ENCODE results near the gene CLDN7.
"Not testable (repeated sequence)": the region's sequence is repeated elsewhere in the genome, so short reads cannot be mapped to it uniquely, and the experiment has no call there.

Gene CLDN7

DNA sequence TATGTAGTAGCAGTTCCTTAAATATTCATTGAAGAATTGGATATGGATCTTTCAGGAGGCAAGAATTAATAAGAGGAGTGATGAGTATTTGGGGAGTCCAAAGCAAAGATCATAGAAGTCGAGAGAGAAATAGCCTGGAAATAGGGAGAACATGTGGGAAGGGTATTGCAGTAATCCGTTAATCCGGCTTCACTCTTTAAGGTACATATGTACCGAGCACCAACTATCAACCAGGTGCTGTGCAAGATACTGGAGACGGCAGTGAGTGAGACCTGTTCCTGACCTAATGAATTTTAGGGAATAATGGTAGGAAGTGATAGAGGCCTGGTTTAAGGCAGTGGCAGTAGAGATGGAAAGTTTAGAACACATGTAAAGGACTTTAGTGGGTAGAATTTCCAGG lies 9.2 kb downstream of the CLDN7 start:
- DNase-seq (ENCODE audit: low spot score), result no peak

DNA sequence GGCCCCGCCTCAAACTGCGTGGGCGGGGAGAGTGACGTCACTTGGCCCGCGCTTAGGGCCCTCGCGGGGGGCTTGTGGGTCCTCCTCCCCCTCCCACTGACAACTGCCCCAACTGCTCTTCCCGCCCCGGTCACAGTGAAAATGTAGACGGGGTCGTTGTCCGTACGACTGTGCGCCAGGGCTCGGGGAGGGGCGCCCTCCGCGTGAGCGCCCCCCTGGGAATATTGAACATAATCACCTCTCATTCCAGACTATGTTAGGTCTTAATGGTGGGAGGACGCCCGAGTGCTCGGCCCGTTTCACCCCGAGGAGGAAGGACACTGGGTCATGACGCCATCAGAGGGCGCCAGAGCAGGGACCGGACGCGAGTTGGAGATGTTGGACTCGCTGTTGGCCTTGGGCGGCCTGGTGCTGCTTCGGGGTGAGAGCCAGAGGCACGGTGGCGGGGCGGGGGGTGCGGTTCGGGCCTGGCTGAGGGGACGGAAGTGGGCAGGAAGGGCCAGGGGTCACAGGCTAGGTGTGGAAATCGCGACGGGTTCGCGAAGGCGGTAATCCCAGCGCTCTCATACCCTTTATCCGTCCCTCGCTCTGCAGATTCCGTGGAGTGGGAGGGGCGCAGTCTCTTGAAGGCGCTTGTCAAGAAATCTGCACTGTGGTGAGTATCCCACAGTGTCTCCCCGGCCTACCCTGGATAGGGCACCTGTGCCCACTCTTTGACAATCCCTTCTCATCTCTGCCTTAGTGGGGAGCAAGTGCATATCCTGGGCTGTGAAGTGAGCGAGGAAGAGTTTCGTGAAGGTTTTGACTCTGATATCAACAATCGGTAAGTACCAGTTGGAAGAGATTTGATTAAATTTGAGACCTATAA lies 9.9 kb downstream of the CLDN7 start, which contains the start of gene ELP5:
Gene ELP5, plus strand, starts transcription at position 40 of the 868 bp plus-strand sequence. Its CDS starts 336 bp downstream, at position 376.
- DNase-seq (ENCODE audit: low spot score), result peak; percentile 93

DNA sequence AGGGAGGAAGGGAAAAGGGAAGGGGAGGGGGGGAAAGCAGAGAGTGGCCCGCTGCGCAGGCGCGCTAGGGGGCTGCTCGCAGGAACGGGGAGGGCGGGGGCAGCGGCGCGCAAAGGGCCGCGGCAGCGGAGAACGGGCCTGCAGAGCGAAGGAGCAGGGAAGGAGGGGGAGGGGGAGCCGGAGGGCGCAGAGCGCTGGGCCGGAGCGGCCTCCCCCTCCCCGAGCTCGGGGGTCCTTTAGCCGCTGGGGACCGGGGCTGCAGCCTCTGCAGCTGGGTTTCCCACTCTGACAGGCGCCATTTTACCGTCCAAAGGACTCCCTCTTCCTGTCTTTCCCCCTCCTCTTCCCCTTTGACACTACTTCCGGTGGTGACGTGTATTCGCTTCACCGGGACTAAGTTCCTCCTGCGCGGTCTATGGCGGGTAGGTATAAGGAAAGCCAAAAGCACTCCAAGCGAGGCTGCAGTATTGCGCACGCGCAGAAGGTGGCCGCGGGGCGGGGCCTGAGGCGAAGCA lies 10.6 kb downstream of the CLDN7 start, which contains the start of gene CTDNEP1:
Gene CTDNEP1, minus strand, starts transcription at position 74 of the 515 bp plus-strand sequence. CDS start 438 bp downstream, outside the sequence.
- DNase-seq (ENCODE audit: low spot score), result peak; percentile 100

DNA sequence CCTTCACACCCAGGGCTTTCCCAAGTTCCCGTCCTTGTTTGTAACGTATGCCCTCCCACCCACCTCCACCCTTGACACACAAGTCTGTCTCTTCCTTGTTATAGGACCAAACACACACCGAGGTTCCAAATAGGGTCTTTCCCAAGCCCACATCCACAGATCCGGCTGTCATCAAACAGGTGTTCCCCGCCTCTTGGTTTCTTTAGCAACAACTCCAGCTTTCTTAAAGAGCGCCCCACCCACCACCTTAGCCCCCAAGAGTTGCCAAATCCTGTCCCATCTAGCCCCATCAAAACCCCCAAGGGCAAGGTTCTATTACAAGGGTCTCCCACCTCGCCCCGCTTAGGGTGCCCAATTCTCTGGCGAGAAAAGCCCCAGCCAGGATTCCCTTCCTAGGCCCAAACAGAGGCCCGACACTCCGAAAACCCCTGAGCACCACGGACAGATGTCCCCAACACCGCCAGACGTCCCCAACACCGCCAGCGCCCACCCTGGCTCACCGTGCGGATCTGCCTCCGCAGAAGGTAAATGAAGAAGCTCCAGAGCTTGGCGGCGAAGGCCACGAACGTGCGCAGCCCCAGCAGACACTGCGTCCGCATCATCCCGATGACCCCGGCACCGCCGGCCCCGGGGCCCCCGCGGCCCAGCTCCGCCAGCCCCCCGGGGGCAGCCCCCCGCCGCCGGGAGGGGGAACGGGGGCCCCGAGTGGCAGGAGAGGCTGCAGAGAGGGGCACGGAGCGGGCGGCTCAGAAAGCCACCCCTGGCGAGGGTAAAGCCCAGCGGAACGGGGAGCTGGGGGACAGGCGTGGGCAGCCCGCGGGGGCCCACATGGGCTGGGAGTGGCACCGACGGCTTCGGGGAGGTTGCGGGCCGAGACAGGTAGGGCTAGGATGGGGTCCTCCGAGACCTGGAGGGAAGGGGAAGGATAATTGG lies 11.3 kb downstream of the CLDN7 start:
- no peak for DNase-seq (ENCODE audit: low spot score)

- DNase-seq (ENCODE audit: low spot score), result no peak
Measured at GRCh38 chr17:7249830-7250229, 12.4 kb downstream of the CLDN7 start.

- no peak for DNase-seq (ENCODE audit: low spot score)
Measured at GRCh38 chr17:7249214-7249613, 13.1 kb downstream of the CLDN7 start.

DNA sequence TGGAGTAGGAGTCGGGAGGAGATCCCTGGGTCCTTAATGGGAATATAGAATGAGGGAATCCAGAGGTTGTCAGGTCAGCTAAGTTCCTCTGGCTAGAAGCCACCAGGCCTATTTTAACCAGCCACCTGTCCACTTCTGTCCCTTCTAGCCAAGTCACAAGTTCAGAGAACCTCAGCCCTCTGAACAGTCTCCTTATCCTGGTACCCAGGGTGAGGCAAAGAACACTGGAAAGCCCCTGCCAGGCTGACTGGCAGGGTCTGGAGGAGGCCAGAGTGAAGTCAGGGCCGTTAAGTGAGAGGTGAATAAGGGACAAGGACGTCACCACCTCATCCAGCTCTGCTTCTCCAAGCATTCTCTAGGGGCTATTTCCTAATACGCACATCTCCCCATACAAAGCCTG lies 13.5 kb downstream of the CLDN7 start:
- no peak for DNase-seq (ENCODE audit: low spot score)

- DNase-seq (ENCODE audit: low spot score), result no peak
Measured at GRCh38 chr17:7246779-7247178, 15.5 kb downstream of the CLDN7 start.

DNA sequence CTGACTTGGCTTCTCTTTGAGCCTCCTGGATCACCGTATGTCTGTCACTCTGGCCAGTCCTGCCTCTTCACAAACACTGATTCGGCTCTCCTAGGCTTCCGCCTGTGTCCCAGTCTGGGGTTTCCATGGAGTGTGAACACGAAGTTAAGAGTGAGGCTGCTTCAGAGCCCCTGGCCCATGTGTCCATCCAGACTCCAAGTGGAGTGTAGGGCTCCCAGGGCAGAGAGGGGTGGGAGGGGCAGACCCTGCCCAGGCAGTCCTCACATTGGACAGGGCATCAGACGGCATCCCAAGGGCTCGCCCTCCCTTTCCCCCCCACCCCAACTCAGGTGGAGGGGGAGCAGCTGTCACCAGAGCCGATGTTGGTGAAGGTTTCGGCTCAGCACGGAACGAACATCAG lies 18.4 kb downstream of the CLDN7 start:
- not testable (repeated sequence) for DNase-seq (ENCODE audit: low spot score)

- no peak for DNase-seq (ENCODE audit: low spot score)
Measured at GRCh38 chr17:7243453-7243729, 18.9 kb downstream of the CLDN7 start.

DNA sequence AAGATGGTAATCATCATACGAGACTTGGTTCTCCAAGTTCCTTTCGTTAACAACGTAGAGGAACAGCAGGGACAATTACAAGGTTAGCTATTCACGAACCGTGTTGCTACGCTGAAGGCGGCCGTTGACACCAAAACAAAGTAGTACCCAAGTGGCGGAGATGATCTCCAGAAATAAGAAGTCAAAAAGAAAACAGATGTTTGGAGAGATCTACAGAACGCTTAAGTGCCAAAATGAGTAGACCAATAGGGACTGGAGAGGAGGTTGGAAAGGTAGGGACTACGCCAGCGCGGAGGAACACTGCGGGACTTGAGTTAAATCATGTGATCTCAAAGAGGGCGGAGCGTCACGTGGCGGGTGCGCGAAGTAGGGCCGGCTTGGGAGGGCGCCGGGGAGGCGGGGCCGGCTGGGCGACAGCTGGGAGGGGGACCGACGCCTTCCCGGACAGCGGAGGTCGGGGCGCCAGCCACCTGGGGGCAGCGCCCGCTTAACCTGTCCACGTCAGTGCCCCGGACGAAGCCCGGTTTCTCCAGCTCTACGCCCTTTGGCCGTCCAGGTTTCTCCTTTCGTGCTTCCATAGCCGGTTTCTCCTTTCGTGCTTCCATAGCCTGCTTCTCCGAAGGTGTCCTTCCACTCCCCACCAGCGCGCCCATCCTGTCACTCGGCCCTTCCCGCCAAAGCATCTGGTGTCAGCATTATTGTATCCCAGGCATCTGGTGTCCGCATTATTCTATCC lies 19.4 kb downstream of the CLDN7 start:
- DNase-seq (ENCODE audit: low spot score), result peak; percentile 89

- peak; percentile 92 for DNase-seq (ENCODE audit: low spot score)
Measured at GRCh38 chr17:7241783-7242716, 20.2 kb downstream of the CLDN7 start, which contains the start of gene GABARAP. Gene GABARAP (minus strand): TSS chr17:7242449. CDS start chr17:7242330, 119 bp downstream.

DNA sequence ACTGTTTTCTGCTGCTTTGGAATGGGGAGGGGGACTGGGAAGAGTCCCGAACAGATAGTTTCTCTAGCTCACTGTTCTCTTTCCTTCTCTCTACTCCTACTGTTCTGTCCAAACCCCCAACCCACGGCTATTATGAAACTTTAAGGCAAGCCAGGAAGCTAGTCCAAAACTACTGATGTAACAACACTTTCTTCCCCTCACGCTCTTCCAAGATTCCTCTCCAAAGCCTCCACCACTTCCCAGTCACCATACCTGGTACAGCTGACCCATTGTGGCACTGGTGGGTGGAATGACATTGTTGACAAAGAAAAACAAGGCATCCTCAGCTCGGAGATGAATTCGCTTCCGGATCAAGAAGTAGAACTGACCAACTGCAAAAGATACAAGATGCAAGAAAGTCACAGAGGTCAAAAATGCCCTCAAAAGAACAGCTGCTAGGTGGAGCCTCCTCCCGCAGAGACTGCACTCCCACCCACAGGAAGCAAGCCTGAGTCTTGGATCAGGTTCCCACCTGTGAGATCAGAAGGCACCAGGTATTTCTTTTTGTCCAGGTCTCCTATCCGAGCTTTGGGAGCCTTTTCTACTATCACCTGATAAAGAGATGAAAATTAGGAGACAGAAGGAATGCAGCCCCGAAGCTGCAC lies 21.1 kb downstream of the CLDN7 start:
- no peak for DNase-seq (ENCODE audit: low spot score)

- DNase-seq (ENCODE audit: low spot score), result no peak
Measured at GRCh38 chr17:7240375-7240774, 21.9 kb downstream of the CLDN7 start.

DNA sequence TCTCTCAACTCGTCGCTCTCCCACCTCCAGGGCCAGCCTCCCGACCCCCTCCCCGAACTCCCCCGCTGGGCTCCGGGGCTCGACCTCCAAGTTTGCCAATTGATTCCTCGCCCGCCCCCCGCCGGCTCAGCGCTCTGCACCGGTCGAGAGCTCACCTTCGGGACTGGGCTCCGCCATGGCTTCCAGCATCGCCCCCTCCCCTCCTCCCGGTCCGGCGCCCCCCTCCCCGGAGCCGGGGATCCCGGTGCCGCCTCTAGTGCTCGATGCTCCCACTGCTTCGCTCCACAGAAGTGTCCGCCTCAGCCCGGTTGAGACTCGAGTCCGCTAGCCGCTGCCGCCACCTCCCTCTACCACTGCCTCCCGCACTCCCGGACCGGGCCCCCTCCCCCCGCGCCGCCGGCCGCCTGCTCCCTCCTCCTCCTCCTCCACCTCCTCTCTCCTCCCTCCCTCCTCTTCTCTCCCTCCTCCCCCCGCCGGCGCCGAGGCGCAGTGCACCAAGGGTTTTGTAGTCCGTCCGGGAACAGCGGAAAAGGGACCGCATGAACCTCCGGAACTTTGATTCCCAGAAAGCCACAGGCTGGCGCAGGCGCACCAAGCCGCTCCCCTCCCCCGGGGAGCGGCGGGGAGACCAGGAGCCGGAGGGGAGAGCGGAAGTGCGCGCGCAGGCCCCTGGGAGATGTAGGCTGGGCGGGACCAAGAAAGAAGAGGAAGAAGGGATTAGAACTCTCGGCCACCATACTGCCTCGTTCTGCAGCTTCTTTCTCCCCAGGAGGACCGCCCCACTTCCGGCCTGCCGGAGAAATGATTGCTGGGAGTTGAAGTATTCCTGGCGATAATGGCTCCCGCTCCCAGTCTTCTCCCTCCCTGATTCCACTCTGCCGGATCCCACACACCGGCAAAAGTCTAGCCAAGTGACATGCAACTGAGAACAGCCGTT lies 22.9 kb downstream of the CLDN7 start, which contains the start of gene PHF23:
Gene PHF23, minus strand, starts transcription at position 367 of the 937 bp plus-strand sequence. Its CDS starts 178 bp downstream, at position 189.
- DNase-seq (ENCODE audit: low spot score), result peak; percentile 99

DNA sequence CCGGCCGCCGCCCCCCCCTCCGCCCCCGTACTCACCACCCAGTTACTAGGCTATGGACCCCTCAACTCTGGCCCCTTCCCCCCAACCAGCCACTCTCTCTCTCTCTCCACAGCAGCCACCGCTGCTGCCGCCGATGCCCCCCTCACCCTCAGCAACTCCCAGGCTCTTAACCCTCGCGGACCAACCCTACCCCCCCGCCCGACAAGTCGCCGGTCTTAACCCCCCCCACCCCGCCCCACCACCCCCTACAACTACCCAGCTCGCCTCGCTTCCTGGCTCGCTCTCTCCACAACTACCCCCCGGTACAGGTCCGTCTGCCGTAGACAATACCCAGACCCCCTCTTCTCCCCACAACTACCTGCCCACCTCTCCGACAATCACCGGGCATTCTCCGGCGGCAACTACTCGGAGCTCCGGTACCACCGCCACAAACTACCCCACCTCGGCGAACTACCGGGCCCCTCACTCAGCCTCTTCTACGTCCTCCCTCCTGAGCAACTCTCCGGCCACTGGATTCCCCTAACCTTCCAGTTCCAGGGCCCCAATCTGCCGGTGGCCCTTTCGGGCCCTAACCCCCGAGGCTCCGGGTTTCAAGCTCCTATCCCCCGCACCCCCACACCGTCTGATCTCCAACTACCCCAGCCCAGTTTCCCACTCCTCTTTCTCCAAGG lies 23.7 kb downstream of the CLDN7 start:
- DNase-seq (ENCODE audit: low spot score), result no peak

GRCh38 chr17:7237761-7238419 lies 24.4 kb downstream of the CLDN7 start:
- DNase-seq (ENCODE audit: low spot score), result peak; percentile 85
